Measurements from ENCODE around the gene LPIN1. TPM values are rescaled to one million over a fixed set of nuclear protein-coding genes. Genes with fewer than 3 reads are reported as not detected.

Gene LPIN1
- total and polyA plus RNA-seq, 2 of the 13 experiments (the other 11 are each of a cell fraction or from before 2014, with no cell fraction given): 9.7 to 19.4 TPM

- TF ChIP-seq MNT (IDR thresholded peaks at IDR 0.05) (peak; percentile 81), SKIL (CRISPR knock-in tag; IDR thresholded peaks at IDR 0.05; ENCODE audit: borderline replicate concordance) (no peak), ZNF646 (CRISPR knock-in tag; IDR thresholded peaks at IDR 0.05) (no peak), ZNF891 (CRISPR knock-in tag; IDR thresholded peaks at IDR 0.05) (0 out of 2 replicates have a peak, but pooled peaks have one; percentile 43), TCF12 (IDR thresholded peaks at IDR 0.05) (no peak), TCF12 (CRISPR knock-in tag; IDR thresholded peaks at IDR 0.05) (no peak), MXD1 (CRISPR knock-in tag; IDR thresholded peaks at IDR 0.05) (peak; percentile 70; the same call in 1 of the 2 replicates), ZNF224 (CRISPR knock-in tag; IDR thresholded peaks at IDR 0.05) (0 out of 2 replicates have a peak, but pooled peaks have one; percentile 42), HMGXB3 (CRISPR knock-in tag; IDR thresholded peaks at IDR 0.05; ENCODE audit: borderline replicate concordance) (no peak), JARID2 (CRISPR knock-in tag; IDR thresholded peaks at IDR 0.05; ENCODE audit: insufficient replicate concordance) (no peak)
Measured at GRCh38 chr2:11778923-11779757, 32.7 kb downstream of the LPIN1 start (continued).
